DOHH2 (cell line): ENCODE measurements around the gene CHMP1B.

ENCODE experiments used
- EZH2phosphoT487 ChIP-seq: fragments of 200-600 bp; sonication (generic); IDR thresholded peaks from 2 replicates; pipeline ENCODE4 v1.6.1; 2017; ENCODE audit warnings: borderline replicate concordance, mild to moderate bottlenecking, antibody characterized with exemption, low read length, moderate library complexity, mixed read lengths
- TF ChIP-seq, protein P1 (sequence below): fragments of 200-600 bp; sonication (generic); IDR thresholded peaks from one replicate; pipeline ENCODE4 v1.5.1; 2014; ENCODE audit warnings: antibody characterized with exemption, mild to moderate bottlenecking, low read depth, low read length; ENCODE audit not compliant: poor library complexity, severe bottlenecking

DNA sequence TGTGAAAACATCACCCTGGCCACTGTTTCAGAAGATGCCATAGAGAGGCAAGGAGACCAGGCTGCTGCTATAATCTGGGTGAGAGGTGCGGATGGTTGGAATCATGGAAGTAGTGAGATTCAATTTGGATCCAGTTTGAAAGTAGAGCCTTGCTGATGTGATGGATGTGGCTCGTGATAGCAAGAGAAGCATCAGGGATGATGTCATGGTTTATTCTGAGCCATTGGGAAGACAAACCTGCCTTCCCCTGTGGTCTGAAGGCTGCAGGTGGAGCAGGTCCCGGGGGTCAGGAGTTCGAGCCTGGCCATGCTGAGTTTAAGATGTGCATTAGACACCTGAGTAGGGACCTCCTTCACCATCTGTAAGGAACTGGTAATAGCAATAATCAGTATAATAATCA is 49.6 kb upstream of the CHMP1B start:
- TF ChIP-seq, protein P1, sequence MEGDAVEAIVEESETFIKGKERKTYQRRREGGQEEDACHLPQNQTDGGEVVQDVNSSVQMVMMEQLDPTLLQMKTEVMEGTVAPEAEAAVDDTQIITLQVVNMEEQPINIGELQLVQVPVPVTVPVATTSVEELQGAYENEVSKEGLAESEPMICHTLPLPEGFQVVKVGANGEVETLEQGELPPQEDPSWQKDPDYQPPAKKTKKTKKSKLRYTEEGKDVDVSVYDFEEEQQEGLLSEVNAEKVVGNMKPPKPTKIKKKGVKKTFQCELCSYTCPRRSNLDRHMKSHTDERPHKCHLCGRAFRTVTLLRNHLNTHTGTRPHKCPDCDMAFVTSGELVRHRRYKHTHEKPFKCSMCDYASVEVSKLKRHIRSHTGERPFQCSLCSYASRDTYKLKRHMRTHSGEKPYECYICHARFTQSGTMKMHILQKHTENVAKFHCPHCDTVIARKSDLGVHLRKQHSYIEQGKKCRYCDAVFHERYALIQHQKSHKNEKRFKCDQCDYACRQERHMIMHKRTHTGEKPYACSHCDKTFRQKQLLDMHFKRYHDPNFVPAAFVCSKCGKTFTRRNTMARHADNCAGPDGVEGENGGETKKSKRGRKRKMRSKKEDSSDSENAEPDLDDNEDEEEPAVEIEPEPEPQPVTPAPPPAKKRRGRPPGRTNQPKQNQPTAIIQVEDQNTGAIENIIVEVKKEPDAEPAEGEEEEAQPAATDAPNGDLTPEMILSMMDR = no peak
- no peak for TF ChIP-seq EZH2phosphoT487
